GM12878 (cell line): ENCODE data around the gene MAST1.

Experiments used
- ATF7 ChIP-seq: fragments of 450-650 bp; IDR thresholded peaks from 2 replicates; pipeline ENCODE4 v1.6.1; 2016; ENCODE audit warnings: low read depth, mild to moderate bottlenecking
- BHLHE40 ChIP-seq, 2 experiments: fragments of 450-650 bp in 1 of 2; IDR thresholded peaks; 2 replicates each; pipeline ENCODE4 v1.6.1; 2011 to 2017; ENCODE audit warnings: low read depth in 2 of 2, borderline replicate concordance in 1 of 2, improper control_type of control experiment in 1 of 2, low read length in 1 of 2, mild to moderate bottlenecking in 1 of 2
- FOXM1 ChIP-seq: IDR thresholded peaks from 2 replicates; pipeline ENCODE4 v1.6.1; 2012; ENCODE audit warnings: low read depth, mild to moderate bottlenecking, inconsistent platforms, low read length, moderate library complexity
- RAD21 ChIP-seq: IDR thresholded peaks from 2 replicates; pipeline ENCODE4 v1.6.1; 2011; ENCODE audit warnings: mild to moderate bottlenecking, low read depth, low read length, moderate library complexity; ENCODE audit not compliant: insufficient read depth
- TF ChIP-seq, protein P1 (sequence below), 3 experiments: IDR thresholded peaks in 2 of 3; conservative IDR thresholded peaks in 1 of 3; 2 replicates each; pipeline ENCODE4 v1.5.1; 2011; ENCODE audit warnings: low read depth in 3 of 3, low read length in 3 of 3, mild to moderate bottlenecking in 3 of 3, control low read depth in 2 of 3, moderate library complexity in 2 of 3, inconsistent platforms in 1 of 3, mixed read lengths in 1 of 3; ENCODE audit not compliant: control insufficient read depth in 2 of 3, insufficient read depth in 1 of 3; ENCODE audit errors: extremely low read depth in 1 of 3
- TF ChIP-seq, protein P2 (sequence below): fragments of 450-650 bp; IDR thresholded peaks from 2 replicates; pipeline ENCODE4 v1.6.1; 2018; ENCODE audit warnings: borderline replicate concordance, mild to moderate bottlenecking; ENCODE audit not compliant: partially characterized antibody

DNA sequence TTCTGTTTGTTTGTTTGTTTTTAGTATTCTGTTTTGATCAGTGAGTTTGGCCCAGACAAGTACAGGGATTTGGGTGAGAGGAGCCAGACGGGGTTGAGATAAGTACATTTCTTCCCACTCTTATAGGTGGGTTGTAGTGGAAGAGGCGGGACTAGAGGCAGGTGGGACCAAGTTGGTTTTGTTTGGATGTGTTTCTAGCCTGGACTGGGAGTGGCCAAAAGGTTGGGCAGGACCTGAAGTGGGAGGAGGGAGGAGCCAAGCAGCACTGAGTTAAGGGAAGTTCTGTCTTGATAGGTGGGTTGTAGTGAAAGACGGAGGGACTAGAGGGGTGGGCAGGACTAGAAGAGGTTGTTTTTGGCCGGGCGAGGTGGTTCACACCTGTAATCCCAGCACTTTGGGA, 33.9 kb downstream of the MAST1 start:
- TF ChIP-seq, protein P1, sequence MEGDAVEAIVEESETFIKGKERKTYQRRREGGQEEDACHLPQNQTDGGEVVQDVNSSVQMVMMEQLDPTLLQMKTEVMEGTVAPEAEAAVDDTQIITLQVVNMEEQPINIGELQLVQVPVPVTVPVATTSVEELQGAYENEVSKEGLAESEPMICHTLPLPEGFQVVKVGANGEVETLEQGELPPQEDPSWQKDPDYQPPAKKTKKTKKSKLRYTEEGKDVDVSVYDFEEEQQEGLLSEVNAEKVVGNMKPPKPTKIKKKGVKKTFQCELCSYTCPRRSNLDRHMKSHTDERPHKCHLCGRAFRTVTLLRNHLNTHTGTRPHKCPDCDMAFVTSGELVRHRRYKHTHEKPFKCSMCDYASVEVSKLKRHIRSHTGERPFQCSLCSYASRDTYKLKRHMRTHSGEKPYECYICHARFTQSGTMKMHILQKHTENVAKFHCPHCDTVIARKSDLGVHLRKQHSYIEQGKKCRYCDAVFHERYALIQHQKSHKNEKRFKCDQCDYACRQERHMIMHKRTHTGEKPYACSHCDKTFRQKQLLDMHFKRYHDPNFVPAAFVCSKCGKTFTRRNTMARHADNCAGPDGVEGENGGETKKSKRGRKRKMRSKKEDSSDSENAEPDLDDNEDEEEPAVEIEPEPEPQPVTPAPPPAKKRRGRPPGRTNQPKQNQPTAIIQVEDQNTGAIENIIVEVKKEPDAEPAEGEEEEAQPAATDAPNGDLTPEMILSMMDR (IDR thresholded peaks at IDR 0.05 in 2 of 3, conservative IDR thresholded peaks at IDR 0.05 in 1 of 3; ENCODE audit: control insufficient read depth in 2 of 3, extremely low read depth in 1 of 3, insufficient read depth in 1 of 3, low read depth in 3 of 3, low read length in 3 of 3), result no peak
- TF ChIP-seq BHLHE40 (IDR thresholded peaks at IDR 0.05; ENCODE audit: borderline replicate concordance in 1 of 2, low read depth in 2 of 2, low read length in 1 of 2) (no peak), ATF7 (no peak), FOXM1 (no peak), RAD21 (no peak)
- TF ChIP-seq, protein P2, sequence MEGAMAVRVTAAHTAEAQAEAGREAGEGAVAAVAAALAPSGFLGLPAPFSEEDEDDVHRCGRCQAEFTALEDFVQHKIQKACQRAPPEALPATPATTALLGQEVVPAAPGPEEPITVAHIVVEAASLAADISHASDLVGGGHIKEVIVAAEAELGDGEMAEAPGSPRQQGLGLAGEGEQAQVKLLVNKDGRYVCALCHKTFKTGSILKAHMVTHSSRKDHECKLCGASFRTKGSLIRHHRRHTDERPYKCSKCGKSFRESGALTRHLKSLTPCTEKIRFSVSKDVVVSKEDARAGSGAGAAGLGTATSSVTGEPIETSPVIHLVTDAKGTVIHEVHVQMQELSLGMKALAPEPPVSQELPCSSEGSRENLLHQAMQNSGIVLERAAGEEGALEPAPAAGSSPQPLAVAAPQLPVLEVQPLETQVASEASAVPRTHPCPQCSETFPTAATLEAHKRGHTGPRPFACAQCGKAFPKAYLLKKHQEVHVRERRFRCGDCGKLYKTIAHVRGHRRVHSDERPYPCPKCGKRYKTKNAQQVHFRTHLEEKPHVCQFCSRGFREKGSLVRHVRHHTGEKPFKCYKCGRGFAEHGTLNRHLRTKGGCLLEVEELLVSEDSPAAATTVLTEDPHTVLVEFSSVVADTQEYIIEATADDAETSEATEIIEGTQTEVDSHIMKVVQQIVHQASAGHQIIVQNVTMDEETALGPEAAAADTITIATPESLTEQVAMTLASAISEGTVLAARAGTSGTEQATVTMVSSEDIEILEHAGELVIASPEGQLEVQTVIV, result no peak
